Fibroblast of lung (primary cell): ENCODE measurements around the gene TOPAZ1.

ENCODE experiments used
- EZH2 ChIP-seq: IDR thresholded peaks from 2 replicates; pipeline ENCODE4 v1.5.1; 2012; ENCODE audit warnings: low read length, control low read depth, mild to moderate bottlenecking; ENCODE audit errors: missing control alignments
- TF ChIP-seq, protein P1 (sequence below), 2 donors: IDR thresholded peaks in 1 of 2; conservative IDR thresholded peaks in 1 of 2; 1 replicate in 1 of 2; 2 replicates in 1 of 2; pipeline ENCODE4 v1.5.1; 2011 to 2012; ENCODE audit warnings: low read length in 2 of 2, control low read depth in 1 of 2, inconsistent platforms in 1 of 2, low read depth in 1 of 2, mild to moderate bottlenecking in 1 of 2

DNA sequence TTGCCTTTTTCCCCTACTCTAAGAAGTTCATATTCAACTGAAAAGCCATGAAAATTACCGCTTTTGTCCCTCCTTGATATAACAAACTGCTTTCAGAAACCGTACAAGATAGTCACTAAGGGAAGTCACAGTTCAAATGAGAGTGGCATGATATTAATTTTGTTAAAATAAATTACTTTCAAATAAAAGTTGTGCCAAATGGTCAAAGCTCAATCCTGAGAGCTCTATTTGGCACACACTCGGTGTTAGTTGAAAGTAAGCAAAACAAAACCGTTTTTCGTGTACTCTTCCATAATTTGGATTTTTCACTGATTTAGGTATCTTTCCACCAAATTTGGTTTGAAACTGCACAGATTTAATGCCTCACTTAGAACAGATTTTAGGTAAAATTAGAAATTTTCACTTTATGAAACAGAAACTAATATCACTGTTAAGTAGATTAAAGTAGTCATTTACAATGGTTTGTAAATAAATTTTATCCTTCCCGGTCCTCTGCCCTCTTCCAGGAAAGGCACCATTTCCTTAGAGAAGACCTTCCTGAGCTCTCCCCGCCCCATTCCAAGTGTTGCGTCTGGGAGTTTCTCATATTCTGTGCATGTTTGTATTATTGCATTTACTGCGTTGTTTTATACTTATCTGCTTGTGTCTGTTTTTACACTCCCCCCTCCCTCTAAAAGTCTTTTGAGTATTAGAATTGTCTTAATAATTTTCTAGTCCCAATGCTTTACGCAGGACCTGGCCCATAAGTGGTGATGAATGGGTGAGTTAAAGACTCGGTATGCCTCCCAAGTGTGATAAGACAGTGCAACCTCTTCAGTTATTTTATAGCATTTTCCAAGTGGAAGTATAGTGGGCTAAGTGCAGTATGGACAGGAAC lies 97.7 kb downstream of the TOPAZ1 start:
- TF ChIP-seq, protein P1, sequence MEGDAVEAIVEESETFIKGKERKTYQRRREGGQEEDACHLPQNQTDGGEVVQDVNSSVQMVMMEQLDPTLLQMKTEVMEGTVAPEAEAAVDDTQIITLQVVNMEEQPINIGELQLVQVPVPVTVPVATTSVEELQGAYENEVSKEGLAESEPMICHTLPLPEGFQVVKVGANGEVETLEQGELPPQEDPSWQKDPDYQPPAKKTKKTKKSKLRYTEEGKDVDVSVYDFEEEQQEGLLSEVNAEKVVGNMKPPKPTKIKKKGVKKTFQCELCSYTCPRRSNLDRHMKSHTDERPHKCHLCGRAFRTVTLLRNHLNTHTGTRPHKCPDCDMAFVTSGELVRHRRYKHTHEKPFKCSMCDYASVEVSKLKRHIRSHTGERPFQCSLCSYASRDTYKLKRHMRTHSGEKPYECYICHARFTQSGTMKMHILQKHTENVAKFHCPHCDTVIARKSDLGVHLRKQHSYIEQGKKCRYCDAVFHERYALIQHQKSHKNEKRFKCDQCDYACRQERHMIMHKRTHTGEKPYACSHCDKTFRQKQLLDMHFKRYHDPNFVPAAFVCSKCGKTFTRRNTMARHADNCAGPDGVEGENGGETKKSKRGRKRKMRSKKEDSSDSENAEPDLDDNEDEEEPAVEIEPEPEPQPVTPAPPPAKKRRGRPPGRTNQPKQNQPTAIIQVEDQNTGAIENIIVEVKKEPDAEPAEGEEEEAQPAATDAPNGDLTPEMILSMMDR (conservative IDR thresholded peaks at IDR 0.05 in 1 of 2, IDR thresholded peaks at IDR 0.05 in 1 of 2; ENCODE audit: low read depth in 1 of 2, low read length in 2 of 2) = no peak
- TF ChIP-seq EZH2 = no peak
